ENCODE data around the gene DYNLT3. TPM values are rescaled to one million over a fixed set of nuclear protein-coding genes. Genes with fewer than 3 reads are reported as not detected.

Gene DYNLT3
- total and polyA plus RNA-seq, 2 of the 13 experiments (the other 11 are each of a cell fraction or from before 2014, with no cell fraction given) = 5.4 to 6.1 TPM

- WGBS (ENCODE audit: low lambda C conversion rate) = 0% methylated on average over 3 of the region's 3 CpGs
- H3K4me3 ChIP-seq (replicated peaks in 1 of 3; ENCODE audit: insufficient read depth in 1 of 3, low read depth in 2 of 3, low read length in 3 of 3) = no peak overlapping the region
- H3K9ac ChIP-seq (ENCODE audit: insufficient read depth, low read depth, low read length) = no peak overlapping the region
- no peak for DNase-seq (ENCODE audit: low spot score)
- no peak overlapping the region for H3K4me2 ChIP-seq (ENCODE audit: low read depth, low read length)
- no peaks in the 10 kb centered on the region for H3K27me3 ChIP-seq (ENCODE audit: control insufficient read depth in 1 of 2, insufficient read depth in 2 of 2, low read length in 2 of 2)
- no peak for FAIRE-seq
- in situ Hi-C loops (cut with HindIII; ENCODE audit: extremely low pct_ligation_motif_present, low pct_unique_long_range_greater_than_20kb) (no loop called here), intact Hi-C loops (cut with micrococcal nuclease; ENCODE audit: unreplicated experiment) (no loop called here)
- ATAC-seq = no peak
- no peak overlapping the region for H2AFZ ChIP-seq (ENCODE audit: low read length)
- H3K9me3 ChIP-seq (ENCODE audit: low read length) = no peaks in the 10 kb centered on the region
- no peaks in the 10 kb centered on the region for H3K36me3 ChIP-seq (replicated peaks in 1 of 2; ENCODE audit: control insufficient read depth in 1 of 2, insufficient read depth in 2 of 2, low read length in 2 of 2)
- no peaks in the 10 kb centered on the region for H3K4me1 ChIP-seq (ENCODE audit: insufficient read depth, low read length)
- no peaks in the 10 kb centered on the region for H4K20me1 ChIP-seq (ENCODE audit: insufficient read depth, low read length)
- CTCF ChIA-PET (ENCODE audit: low intra/inter-chr PET ratio, low total read pairs) = no interaction called here
- BruUV-seq (replicated peaks) = no TSS peak
- H3K27ac ChIP-seq (ENCODE audit: extremely low read length, insufficient read depth, low read length) = no peak overlapping the region
- POLR2A ChIA-PET = no interaction called here
- no peaks in the 10 kb centered on the region for H3K79me2 ChIP-seq (ENCODE audit: insufficient read depth, low read length)
- TF ChIP-seq SALL2 (CRISPR knock-in tag; IDR thresholded peaks at IDR 0.05) = no peak
- TF ChIP-seq TCF7 (IDR thresholded peaks at IDR 0.05; ENCODE audit: low read depth) = no peak
- TF ChIP-seq ZNF878 (CRISPR knock-in tag; IDR thresholded peaks at IDR 0.05) = no peak
- no peak for TF ChIP-seq KLF11 (CRISPR knock-in tag; IDR thresholded peaks at IDR 0.05)
- no peak for TF ChIP-seq NFIB (CRISPR knock-in tag; IDR thresholded peaks at IDR 0.05; ENCODE audit: borderline replicate concordance)
- TF ChIP-seq BCLAF1 (IDR thresholded peaks at IDR 0.05) = no peak
- no peak for TF ChIP-seq ZIK1 (CRISPR knock-in tag; IDR thresholded peaks at IDR 0.05; ENCODE audit: borderline replicate concordance, low read depth)
- no peak for TF ChIP-seq ZNF354B (CRISPR knock-in tag; IDR thresholded peaks at IDR 0.05)
- no peak for TF ChIP-seq ZNF446 (CRISPR knock-in tag; IDR thresholded peaks at IDR 0.05)
- TF ChIP-seq XRCC5 (optimal IDR thresholded peaks at IDR 0.05; ENCODE audit: low read length) = no peak
- TF ChIP-seq, protein P1, sequence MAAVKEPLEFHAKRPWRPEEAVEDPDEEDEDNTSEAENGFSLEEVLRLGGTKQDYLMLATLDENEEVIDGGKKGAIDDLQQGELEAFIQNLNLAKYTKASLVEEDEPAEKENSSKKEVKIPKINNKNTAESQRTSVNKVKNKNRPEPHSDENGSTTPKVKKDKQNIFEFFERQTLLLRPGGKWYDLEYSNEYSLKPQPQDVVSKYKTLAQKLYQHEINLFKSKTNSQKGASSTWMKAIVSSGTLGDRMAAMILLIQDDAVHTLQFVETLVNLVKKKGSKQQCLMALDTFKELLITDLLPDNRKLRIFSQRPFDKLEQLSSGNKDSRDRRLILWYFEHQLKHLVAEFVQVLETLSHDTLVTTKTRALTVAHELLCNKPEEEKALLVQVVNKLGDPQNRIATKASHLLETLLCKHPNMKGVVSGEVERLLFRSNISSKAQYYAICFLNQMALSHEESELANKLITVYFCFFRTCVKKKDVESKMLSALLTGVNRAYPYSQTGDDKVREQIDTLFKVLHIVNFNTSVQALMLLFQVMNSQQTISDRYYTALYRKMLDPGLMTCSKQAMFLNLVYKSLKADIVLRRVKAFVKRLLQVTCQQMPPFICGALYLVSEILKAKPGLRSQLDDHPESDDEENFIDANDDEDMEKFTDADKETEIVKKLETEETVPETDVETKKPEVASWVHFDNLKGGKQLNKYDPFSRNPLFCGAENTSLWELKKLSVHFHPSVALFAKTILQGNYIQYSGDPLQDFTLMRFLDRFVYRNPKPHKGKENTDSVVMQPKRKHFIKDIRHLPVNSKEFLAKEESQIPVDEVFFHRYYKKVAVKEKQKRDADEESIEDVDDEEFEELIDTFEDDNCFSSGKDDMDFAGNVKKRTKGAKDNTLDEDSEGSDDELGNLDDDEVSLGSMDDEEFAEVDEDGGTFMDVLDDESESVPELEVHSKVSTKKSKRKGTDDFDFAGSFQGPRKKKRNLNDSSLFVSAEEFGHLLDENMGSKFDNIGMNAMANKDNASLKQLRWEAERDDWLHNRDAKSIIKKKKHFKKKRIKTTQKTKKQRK (IDR thresholded peaks at IDR 0.05; ENCODE audit: low read length) = no peak
- TF ChIP-seq, protein P2, sequence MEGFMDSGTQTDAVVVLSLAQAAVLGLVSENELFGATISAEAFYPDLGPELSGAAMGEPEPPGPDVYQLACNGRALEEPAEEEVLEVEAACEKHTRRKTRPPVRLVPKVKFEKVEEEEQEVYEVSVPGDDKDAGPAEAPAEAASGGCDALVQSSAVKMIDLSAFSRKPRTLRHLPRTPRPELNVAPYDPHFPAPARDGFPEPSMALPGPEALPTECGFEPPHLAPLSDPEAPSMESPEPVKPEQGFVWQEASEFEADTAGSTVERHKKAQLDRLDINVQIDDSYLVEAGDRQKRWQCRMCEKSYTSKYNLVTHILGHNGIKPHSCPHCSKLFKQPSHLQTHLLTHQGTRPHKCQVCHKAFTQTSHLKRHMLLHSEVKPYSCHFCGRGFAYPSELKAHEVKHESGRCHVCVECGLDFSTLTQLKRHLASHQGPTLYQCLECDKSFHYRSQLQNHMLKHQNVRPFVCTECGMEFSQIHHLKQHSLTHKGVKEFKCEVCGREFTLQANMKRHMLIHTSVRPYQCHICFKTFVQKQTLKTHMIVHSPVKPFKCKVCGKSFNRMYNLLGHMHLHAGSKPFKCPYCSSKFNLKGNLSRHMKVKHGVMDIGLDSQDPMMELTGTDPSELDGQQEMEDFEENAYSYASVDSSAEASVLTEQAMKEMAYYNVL (CRISPR knock-in tag; IDR thresholded peaks at IDR 0.05; ENCODE audit: borderline replicate concordance) = no peak
- TF ChIP-seq THAP9 (CRISPR knock-in tag; IDR thresholded peaks at IDR 0.05; ENCODE audit: borderline replicate concordance) = no peak
- no peak for TF ChIP-seq GABPB1 (CRISPR knock-in tag; IDR thresholded peaks at IDR 0.05)
- TF ChIP-seq PITX1 (CRISPR knock-in tag; IDR thresholded peaks at IDR 0.05) = no peak
Measured at GRCh38 chrX:37817579-37817978, 29.8 kb downstream of the DYNLT3 start.

Data from HepG2 (cell line).